GM12878 (cell line): ENCODE data around the gene FAM163A. TPM values are rescaled to one million over a fixed set of nuclear protein-coding genes. Genes with fewer than 3 reads are reported as not detected.

Experiments used
- ATAC-seq: fragments of 200-7000 bp; cut with Tn5 transposase; 3 replicates; pipeline ENCODE4 v1.9.1; 2020; ENCODE audit warnings: mild to moderate bottlenecking, moderate library complexity
- BruUV-seq: library from RNA; stranded (reverse); fragments of 400-500 nt; replicated peaks from 2 replicates; lab custom pipeline; 2021; lab: Mats Ljungman, UMichigan
- CTCF ChIA-PET: fragments of 300-600 bp; sonication (Branson Sonifier 250); formaldehyde crosslinking; extraction: SDS; loops from one replicate; lab custom pipeline; 2021; ENCODE audit warnings: inconsistent platforms; lab: Yijun Ruan, JAX
- POLR2A ChIA-PET: fragments of 350-600 bp; formaldehyde crosslinking; extraction: SDS; loops from one replicate; lab custom pipeline; 2021; ENCODE audit warnings: inconsistent platforms; lab: Charles Lee
- RAD21 ChIA-PET: fragments of 300-600 bp; sonication (Branson Sonifier 250); formaldehyde crosslinking; loops from one replicate; lab custom pipeline; 2023; ENCODE audit warnings: antibody characterized with exemption; ENCODE audit not compliant: unreplicated experiment; lab: Charles Lee
- SMC1A ChIA-PET: fragments of 300-600 bp; sonication (Branson Sonifier 250); formaldehyde crosslinking; loops from one replicate; lab custom pipeline; 2023; ENCODE audit not compliant: unreplicated experiment, uncharacterized antibody; lab: Charles Lee
- DNase-seq: peaks from one replicate; pipeline ENCODE4 v3.0.0-alpha.2; 2011; ENCODE audit warnings: low read depth, low spot score
- FAIRE-seq: peaks from 3 replicates; lab custom pipeline; 2011; peaks lifted over from hg19 to GRCh38; lab: Jason Lieb, UNC
- H2AFZ ChIP-seq: 2 replicates; pipeline ENCODE4 v1.6.0; 2011; ENCODE audit warnings: low read depth, low read length, control low read depth; ENCODE audit not compliant: control insufficient read depth
- H3K27ac ChIP-seq: 2 replicates; pipeline ENCODE4 v1.5.1; 2011; ENCODE audit warnings: control low read depth; ENCODE audit not compliant: control insufficient read depth, insufficient read depth
- H3K27me3 ChIP-seq, 2 experiments: replicated peaks in 1 of 2; 2 replicates each; pipeline versions ENCODE4 v1.6.0 to v1.6.1; 2011; ENCODE audit warnings: low read length in 1 of 2; ENCODE audit not compliant: control insufficient read depth in 2 of 2, insufficient read depth in 2 of 2
- H3K36me3 ChIP-seq, 2 experiments: 2 replicates each; pipeline ENCODE4 v1.5.1; 2011; ENCODE audit warnings: low read length in 1 of 2; ENCODE audit not compliant: control insufficient read depth in 2 of 2, insufficient read depth in 2 of 2
- H3K4me1 ChIP-seq: 2 replicates; pipeline ENCODE4 v1.6.1; 2011; ENCODE audit warnings: mild to moderate bottlenecking, low read length, moderate library complexity, mixed read lengths; ENCODE audit not compliant: control insufficient read depth, insufficient read depth
- H3K4me2 ChIP-seq: 2 replicates; pipeline ENCODE4 v1.6.0; 2011; ENCODE audit warnings: control low read depth; ENCODE audit not compliant: control insufficient read depth, insufficient read depth
- H3K4me3 ChIP-seq: fragments of 200-600 bp; sonication (generic); 2 replicates; pipeline ENCODE4 v1.5.1; 2016
- H3K79me2 ChIP-seq: 2 replicates; pipeline ENCODE4 v1.6.0; 2011; ENCODE audit warnings: low read length; ENCODE audit not compliant: control insufficient read depth, insufficient read depth
- H3K9ac ChIP-seq: 2 replicates; pipeline ENCODE4 v1.8.0; 2011; ENCODE audit warnings: low read length, control low read depth, mixed read lengths; ENCODE audit not compliant: control insufficient read depth, insufficient read depth
- H3K9me3 ChIP-seq: replicated peaks from 3 replicates; pipeline ENCODE4 v1.5.1; 2011; ENCODE audit warnings: mild to moderate bottlenecking, low read length; ENCODE audit not compliant: control insufficient read depth, insufficient read depth
- H4K20me1 ChIP-seq: 2 replicates; pipeline ENCODE4 v1.6.0; 2011; ENCODE audit not compliant: control insufficient read depth, insufficient read depth
- POU2F2 ChIP-seq: IDR thresholded peaks from 3 replicates; pipeline ENCODE4 v1.6.1; 2011; ENCODE audit warnings: low read depth, mild to moderate bottlenecking, low read length, borderline replicate concordance
- RAD21 ChIP-seq: IDR thresholded peaks from 2 replicates; pipeline ENCODE4 v1.6.1; 2011; ENCODE audit warnings: mild to moderate bottlenecking, low read depth, low read length, moderate library complexity; ENCODE audit not compliant: insufficient read depth
- SMC3 ChIP-seq: IDR thresholded peaks from 2 replicates; pipeline ENCODE4 v1.6.1; 2011; ENCODE audit warnings: low read length, improper control_type of control experiment, borderline replicate concordance
- TCF12 ChIP-seq: IDR thresholded peaks from 2 replicates; pipeline ENCODE4 v1.6.1; 2011; ENCODE audit warnings: low read depth, mild to moderate bottlenecking, low read length
- YY1 ChIP-seq: IDR thresholded peaks from 2 replicates; pipeline ENCODE4 v1.6.1; 2011; ENCODE audit warnings: low read depth, mild to moderate bottlenecking, low read length
- WGBS: methylation state at CpG from one replicate; pipeline ENCODE4 v1.1.6; 2016; ENCODE audit warnings: low lambda C conversion rate; ENCODE audit not compliant: insufficient replicate concordance, insufficient coverage; ENCODE audit errors: missing lambda C conversion rate; 5-methylcytosine and 5-hydroxymethylcytosine counted together
- in situ Hi-C: fragments of 300-500 bp; cut with MboI; formaldehyde crosslinking; loops from 9 replicates; pipeline ENCODE4 v1.14.3; 2018; ENCODE audit warnings: mixed read lengths
- intact Hi-C: fragments of 100-400 bp; cut with micrococcal nuclease; formaldehyde crosslinking; loops from one replicate; pipeline ENCODE4 v1.14.2; 2022; ENCODE audit not compliant: unreplicated experiment
- polyA plus RNA-seq, 11 experiments: library from polyadenylated mRNA; depleted of rRNA in 4 of 11; unstranded in 6 of 11; stranded (reverse) in 5 of 11; fragments of >200 nt; fragmentation: Nextera tagmentation in 4 of 11; fragmentation: Illumina TruSeq in 1 of 11; extraction: Ambion mirVana in 4 of 11; extraction: Trizol in 1 of 11; gene quantifications; 1 replicate in 1 of 11; 2 replicates in 10 of 11; pipeline versions ENCODE4 v1.2.1 to v1.2.3, GENCODE V29; 2011 to 2016; ENCODE audit warnings: inconsistent platforms in 2 of 11, missing spikeins in 2 of 11, low read depth in 1 of 11
- total RNA-seq, 4 experiments: library from RNA; depleted of rRNA in 3 of 4; stranded (reverse); fragments of >200 nt in 3 of 4; fragmentation: Illumina TruSeq in 1 of 4; extraction: Trizol in 1 of 4; gene quantifications; 2 replicates each; pipeline versions ENCODE4 v1.2.1 to v1.2.3, GENCODE V29; 2013 to 2021
- TF ChIP-seq, protein P1 (sequence below), 3 experiments: IDR thresholded peaks in 2 of 3; conservative IDR thresholded peaks in 1 of 3; 2 replicates each; pipeline ENCODE4 v1.5.1; 2011; ENCODE audit warnings: low read depth in 3 of 3, low read length in 3 of 3, mild to moderate bottlenecking in 3 of 3, control low read depth in 2 of 3, moderate library complexity in 2 of 3, inconsistent platforms in 1 of 3, mixed read lengths in 1 of 3; ENCODE audit not compliant: control insufficient read depth in 2 of 3, insufficient read depth in 1 of 3; ENCODE audit errors: extremely low read depth in 1 of 3

FAM163A gene
- total and polyA plus RNA-seq, 10 of the 15 experiments (the other 5 are each of a cell fraction or from before 2014, with no cell fraction given), result not detected

DNA sequence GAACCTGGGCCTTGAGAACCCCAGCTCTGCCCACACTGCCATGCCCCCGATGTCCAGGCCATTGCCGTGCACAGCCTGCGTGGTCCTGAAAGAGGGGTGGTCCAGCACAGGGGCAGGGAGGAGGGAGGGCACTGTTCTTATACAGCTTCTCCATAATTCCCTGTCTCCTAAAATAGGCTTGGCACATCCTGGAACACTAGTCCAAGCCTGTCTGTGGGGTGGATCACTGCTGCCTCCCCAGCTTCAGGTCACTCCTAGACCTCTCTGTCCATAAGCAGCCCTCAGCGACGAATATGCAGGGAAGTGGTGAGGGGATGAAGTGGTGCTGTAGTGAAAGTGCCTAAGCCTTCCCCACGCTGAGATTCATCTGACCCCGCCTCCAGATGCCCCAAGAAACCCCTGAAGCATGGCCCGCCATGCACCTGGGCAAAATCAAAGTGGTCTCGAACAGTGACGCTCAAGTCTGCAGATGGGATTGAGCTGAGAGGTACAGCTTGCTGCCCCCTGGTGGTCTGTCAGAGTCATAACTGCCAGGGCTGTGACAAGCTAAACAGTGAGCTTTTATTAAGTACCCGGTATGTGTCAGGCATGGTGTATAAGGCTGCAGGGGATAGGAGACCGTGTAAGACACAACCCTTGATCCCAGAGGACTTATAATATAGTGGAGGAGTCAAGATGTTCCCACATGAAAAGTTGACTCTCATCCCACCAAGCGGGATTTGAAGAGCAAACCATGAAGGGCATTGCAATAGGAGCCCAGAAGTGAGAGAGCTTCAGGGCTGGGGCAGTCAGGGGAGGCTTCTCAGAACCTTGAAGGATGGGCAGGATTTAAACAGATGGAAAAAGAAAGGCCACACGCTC, 66.6 kb downstream of the FAM163A start:
- Histone ChIP-seq H3K4me1 (peaks cover 3% of the 10 kb centered on the region; the same call in 1 of the 2 replicates), H3K79me2 (no peaks in the 10 kb centered on the region), H3K9me3 (no peaks in the 10 kb centered on the region), H3K27ac (no peak overlapping the region), H2AFZ (no peak overlapping the region), H3K4me3 (no peak overlapping the region), H4K20me1 (no peaks in the 10 kb centered on the region), H3K27me3 (peaks cover 0 to 4% of the 10 kb centered on the region in 2 experiments; a peak in 2 of 4 replicates), H3K36me3 (no peaks in the 10 kb centered on the region), H3K4me2 (no peak overlapping the region), H3K9ac (no peak overlapping the region)
- intact Hi-C loops, result loop anchor here (1.0 kb wide), 1 partner anchor 103 kb away; no protein-coding TSS in a partner anchor
- no TSS peak for BruUV-seq
- DNase-seq (peak; percentile 26), ATAC-seq (peak; percentile 75), FAIRE-seq (peak; percentile 93)
- ChIA-PET RAD21 (interaction anchor here (0.7 to 13.1 kb wide), 20 partner anchors 9 to 733 kb away, joined by 3 to 474 read pairs (median 4); no protein-coding TSS in a partner anchor), POLR2A (interaction anchor here (1.4 kb wide), 1 partner anchor 104 kb away, joined by 4 read pairs; no protein-coding TSS in a partner anchor), SMC1A (interaction anchor here (0.6 to 10.8 kb wide), 27 partner anchors 8 to 731 kb away, joined by 3 to 295 read pairs (median 4); no protein-coding TSS in a partner anchor), CTCF (interaction anchor here (0.6 to 19.2 kb wide), 56 partner anchors 11 to 1499 kb away, joined by 3 to 938 read pairs (median 4); no protein-coding TSS in a partner anchor)
- TF ChIP-seq POU2F2 (0 out of 3 replicates have a peak, but pooled peaks have one; percentile 13), SMC3 (peak; percentile 88), YY1 (0 out of 2 replicates have a peak, but pooled peaks have one; percentile 32), RAD21 (peak; percentile 73), TCF12 (no peak)
- TF ChIP-seq, protein P1, sequence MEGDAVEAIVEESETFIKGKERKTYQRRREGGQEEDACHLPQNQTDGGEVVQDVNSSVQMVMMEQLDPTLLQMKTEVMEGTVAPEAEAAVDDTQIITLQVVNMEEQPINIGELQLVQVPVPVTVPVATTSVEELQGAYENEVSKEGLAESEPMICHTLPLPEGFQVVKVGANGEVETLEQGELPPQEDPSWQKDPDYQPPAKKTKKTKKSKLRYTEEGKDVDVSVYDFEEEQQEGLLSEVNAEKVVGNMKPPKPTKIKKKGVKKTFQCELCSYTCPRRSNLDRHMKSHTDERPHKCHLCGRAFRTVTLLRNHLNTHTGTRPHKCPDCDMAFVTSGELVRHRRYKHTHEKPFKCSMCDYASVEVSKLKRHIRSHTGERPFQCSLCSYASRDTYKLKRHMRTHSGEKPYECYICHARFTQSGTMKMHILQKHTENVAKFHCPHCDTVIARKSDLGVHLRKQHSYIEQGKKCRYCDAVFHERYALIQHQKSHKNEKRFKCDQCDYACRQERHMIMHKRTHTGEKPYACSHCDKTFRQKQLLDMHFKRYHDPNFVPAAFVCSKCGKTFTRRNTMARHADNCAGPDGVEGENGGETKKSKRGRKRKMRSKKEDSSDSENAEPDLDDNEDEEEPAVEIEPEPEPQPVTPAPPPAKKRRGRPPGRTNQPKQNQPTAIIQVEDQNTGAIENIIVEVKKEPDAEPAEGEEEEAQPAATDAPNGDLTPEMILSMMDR (IDR thresholded peaks at IDR 0.05 in 2 of 3, conservative IDR thresholded peaks at IDR 0.05 in 1 of 3; ENCODE audit: control insufficient read depth in 2 of 3, extremely low read depth in 1 of 3, insufficient read depth in 1 of 3, low read depth in 3 of 3, low read length in 3 of 3), result peak; percentile 80 to 94 (median 89)
- 30% methylated on average over 14 of the region's 14 CpGs for WGBS
- in situ Hi-C loops, result loop anchor here (5.0 to 25.0 kb wide), 2 partner anchors 92 to 722 kb away; partner anchors contain the start of gene TOR3A
